ENCODE results near the gene FIGNL2. TPM values are rescaled to one million over a fixed set of nuclear protein-coding genes. Genes with fewer than 3 reads are reported as not detected.

The FIGNL2 gene
- total and polyA plus RNA-seq, 2 of the 4 experiments (the other 2 are of a cell fraction), result under 0.01 to 0.12 TPM

DNA sequence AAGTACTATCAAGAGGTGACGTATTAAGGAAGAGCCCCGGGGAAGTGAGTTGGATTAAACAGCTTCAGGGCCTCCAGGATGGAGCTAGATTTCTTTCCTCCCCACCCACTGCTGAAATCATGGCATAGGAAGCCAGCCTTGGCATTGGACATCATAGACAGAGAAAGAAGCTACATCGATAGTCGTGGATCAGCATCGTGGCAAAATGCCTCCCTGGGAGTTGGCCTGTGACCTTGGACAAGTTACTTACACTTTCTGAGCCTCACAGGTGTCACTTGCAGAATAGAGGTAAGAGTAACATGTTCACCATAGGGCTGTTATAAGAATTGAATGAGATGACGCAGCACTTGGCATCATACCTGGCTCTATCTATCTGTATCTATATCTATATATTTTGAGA, 45.3 kb upstream of the FIGNL2 start:
- CTCF ChIA-PET, result interaction anchor here (0.8 to 2.1 kb wide), 7 partner anchors 8 to 128 kb away, joined by 3 to 8 read pairs (median 4); no protein-coding TSS in a partner anchor
- H3K4me3 ChIP-seq (ENCODE audit: insufficient read depth, low read depth, low read length), result no peak overlapping the region
- no peak overlapping the region for H3K4ac ChIP-seq (ENCODE audit: low read depth, low read length)
- H3K9ac ChIP-seq (ENCODE audit: low read depth, low read length), result no peak overlapping the region
- H2AFZ ChIP-seq (replicated peaks; ENCODE audit: low read length, poor library complexity), result no peak overlapping the region
- H3K23ac ChIP-seq (ENCODE audit: low read depth, low read length), result no peak overlapping the region
- H3K14ac ChIP-seq (replicated peaks; ENCODE audit: low read depth, low read length), result no peak overlapping the region
- no peaks in the 10 kb centered on the region for H3K27me3 ChIP-seq (ENCODE audit: control insufficient read depth, insufficient read depth, low read length)
- H4K8ac ChIP-seq (ENCODE audit: low read depth in 2 of 2, low read length in 2 of 2), result no peak overlapping the region
- no peak overlapping the region for H3K18ac ChIP-seq (ENCODE audit: low read depth, low read length)
- H2BK20ac ChIP-seq (ENCODE audit: low read depth, low read length), result no peak overlapping the region
- H3K4me2 ChIP-seq (ENCODE audit: low read depth, low read length), result no peak overlapping the region
- H2AK9ac ChIP-seq (replicated peaks; ENCODE audit: low read depth, low read length, poor library complexity), result no peak overlapping the region
- whole genome bisulfite sequencing, 2 experiments (ENCODE audit: extremely low coverage in 2 of 2, insufficient read length in 1 of 2), result no CpG with 5 or more reads among the region's 6 CpGs
- H3K79me1 ChIP-seq (ENCODE audit: low read depth in 1 of 2, low read length in 2 of 2), result no peaks in the 10 kb centered on the region
- dilution Hi-C loops (cut with HindIII; ENCODE audit: low sequenced_read_pairs, unreplicated experiment) (no loop called here), in situ Hi-C loops (cut with MboI; ENCODE audit: low sequenced_read_pairs) (loop anchor here (5.0 kb wide), 1 partner anchor 84 kb away; no protein-coding TSS in a partner anchor), intact Hi-C loops (cut with micrococcal nuclease) (loop anchor here (5.0 kb wide), 1 partner anchor 129 kb away; no protein-coding TSS in a partner anchor)
- POLR2A ChIA-PET (ENCODE audit: unreplicated experiment), result no interaction called here
- no peaks in the 10 kb centered on the region for H3K9me3 ChIP-seq (ENCODE audit: control insufficient read depth, insufficient read depth, low read length)
- H3K36me3 ChIP-seq (ENCODE audit: control insufficient read depth, insufficient read depth, low read length), result no peaks in the 10 kb centered on the region
- no peak for ATAC-seq (ENCODE audit: low read depth)
- no peak overlapping the region for H4K91ac ChIP-seq (ENCODE audit: insufficient read depth, low read depth, low read length)
- H3K27ac ChIP-seq (ENCODE audit: insufficient read depth, low read length), result no peak overlapping the region
- no peaks in the 10 kb centered on the region for H4K20me1 ChIP-seq (ENCODE audit: insufficient read depth, low read length)
- H2AK5ac ChIP-seq (ENCODE audit: low read depth, low read length), result no peak overlapping the region
- H2BK15ac ChIP-seq (ENCODE audit: low read depth, low read length), result no peak overlapping the region
- peaks cover 15% of the 10 kb centered on the region; the same call in 1 of the 2 replicates for H3K9me1 ChIP-seq (ENCODE audit: insufficient read depth, low read length)
- no TSS peak for BruUV-seq (replicated peaks)
- no peak for DNase-seq
- no peak overlapping the region for H3K56ac ChIP-seq (ENCODE audit: extremely low read depth, insufficient read depth, low read length)
- H2BK5ac ChIP-seq (ENCODE audit: low read depth, low read length, poor library complexity, severe bottlenecking), result no peak overlapping the region
- no peak overlapping the region for H2BK120ac ChIP-seq (ENCODE audit: low read depth, low read length)
- no peak overlapping the region for H4K5ac ChIP-seq (ENCODE audit: low read depth, low read length)
- peaks cover 7% of the 10 kb centered on the region; the same call in 1 of the 2 replicates for H3K4me1 ChIP-seq (ENCODE audit: control insufficient read depth, insufficient read depth, low read length)
- TF ChIP-seq, protein P1, sequence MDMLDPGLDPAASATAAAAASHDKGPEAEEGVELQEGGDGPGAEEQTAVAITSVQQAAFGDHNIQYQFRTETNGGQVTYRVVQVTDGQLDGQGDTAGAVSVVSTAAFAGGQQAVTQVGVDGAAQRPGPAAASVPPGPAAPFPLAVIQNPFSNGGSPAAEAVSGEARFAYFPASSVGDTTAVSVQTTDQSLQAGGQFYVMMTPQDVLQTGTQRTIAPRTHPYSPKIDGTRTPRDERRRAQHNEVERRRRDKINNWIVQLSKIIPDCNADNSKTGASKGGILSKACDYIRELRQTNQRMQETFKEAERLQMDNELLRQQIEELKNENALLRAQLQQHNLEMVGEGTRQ (IDR thresholded peaks at IDR 0.05; ENCODE audit: low read depth, low read length), result no peak
- no peak for TF ChIP-seq SMC3 (IDR thresholded peaks at IDR 0.05; ENCODE audit: low read depth, low read length)
- no peak for TF ChIP-seq CEBPB (IDR thresholded peaks at IDR 0.05; ENCODE audit: low read depth, low read length)
- TF ChIP-seq CHD1 (IDR thresholded peaks at IDR 0.05; ENCODE audit: low read depth, low read length), result no peak
- no peak for TF ChIP-seq NFE2L2 (IDR thresholded peaks at IDR 0.05; ENCODE audit: low read depth, low read length)
- TF ChIP-seq FOS (IDR thresholded peaks at IDR 0.05; ENCODE audit: low read depth, low read length), result no peak
- TF ChIP-seq RAD21 (IDR thresholded peaks at IDR 0.05; ENCODE audit: low read length), result no peak
- TF ChIP-seq, protein P2, sequence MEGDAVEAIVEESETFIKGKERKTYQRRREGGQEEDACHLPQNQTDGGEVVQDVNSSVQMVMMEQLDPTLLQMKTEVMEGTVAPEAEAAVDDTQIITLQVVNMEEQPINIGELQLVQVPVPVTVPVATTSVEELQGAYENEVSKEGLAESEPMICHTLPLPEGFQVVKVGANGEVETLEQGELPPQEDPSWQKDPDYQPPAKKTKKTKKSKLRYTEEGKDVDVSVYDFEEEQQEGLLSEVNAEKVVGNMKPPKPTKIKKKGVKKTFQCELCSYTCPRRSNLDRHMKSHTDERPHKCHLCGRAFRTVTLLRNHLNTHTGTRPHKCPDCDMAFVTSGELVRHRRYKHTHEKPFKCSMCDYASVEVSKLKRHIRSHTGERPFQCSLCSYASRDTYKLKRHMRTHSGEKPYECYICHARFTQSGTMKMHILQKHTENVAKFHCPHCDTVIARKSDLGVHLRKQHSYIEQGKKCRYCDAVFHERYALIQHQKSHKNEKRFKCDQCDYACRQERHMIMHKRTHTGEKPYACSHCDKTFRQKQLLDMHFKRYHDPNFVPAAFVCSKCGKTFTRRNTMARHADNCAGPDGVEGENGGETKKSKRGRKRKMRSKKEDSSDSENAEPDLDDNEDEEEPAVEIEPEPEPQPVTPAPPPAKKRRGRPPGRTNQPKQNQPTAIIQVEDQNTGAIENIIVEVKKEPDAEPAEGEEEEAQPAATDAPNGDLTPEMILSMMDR (conservative IDR thresholded peaks at IDR 0.05; ENCODE audit: low read depth, low read length), result no peak
- TF ChIP-seq MXI1 (IDR thresholded peaks at IDR 0.05; ENCODE audit: borderline replicate concordance, low read depth, low read length), result no peak

Measured in IMR-90 (cell line).